Measurements from ENCODE around the gene WDFY3. TPM values are rescaled to one million over a fixed set of nuclear protein-coding genes. Genes with fewer than 3 reads are reported as not detected.

The WDFY3 gene
- polyA plus RNA-seq, 1 donor (not counting 4 experiments of a cell fraction or from before 2014, with no cell fraction given): 28.5 TPM

DNA sequence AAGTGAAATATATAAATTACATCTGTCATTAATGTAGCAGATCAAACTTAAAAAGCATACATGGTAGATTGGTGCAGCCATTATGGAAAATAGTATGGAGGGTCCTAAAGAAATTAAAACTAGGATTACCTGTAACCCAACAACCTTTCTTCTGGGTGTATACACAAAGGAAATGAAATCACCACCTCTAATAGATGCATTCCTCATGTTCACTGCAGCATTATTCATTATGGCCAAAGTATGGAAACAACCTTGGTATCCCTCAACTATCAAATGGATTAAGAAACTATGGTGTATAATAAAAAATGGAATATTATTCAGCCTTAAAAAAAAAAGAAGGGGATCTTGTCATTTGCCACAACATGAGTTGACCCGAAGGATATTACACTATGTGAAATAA, 13.7 kb downstream of the WDFY3 start:
- TF ChIP-seq, protein P1, sequence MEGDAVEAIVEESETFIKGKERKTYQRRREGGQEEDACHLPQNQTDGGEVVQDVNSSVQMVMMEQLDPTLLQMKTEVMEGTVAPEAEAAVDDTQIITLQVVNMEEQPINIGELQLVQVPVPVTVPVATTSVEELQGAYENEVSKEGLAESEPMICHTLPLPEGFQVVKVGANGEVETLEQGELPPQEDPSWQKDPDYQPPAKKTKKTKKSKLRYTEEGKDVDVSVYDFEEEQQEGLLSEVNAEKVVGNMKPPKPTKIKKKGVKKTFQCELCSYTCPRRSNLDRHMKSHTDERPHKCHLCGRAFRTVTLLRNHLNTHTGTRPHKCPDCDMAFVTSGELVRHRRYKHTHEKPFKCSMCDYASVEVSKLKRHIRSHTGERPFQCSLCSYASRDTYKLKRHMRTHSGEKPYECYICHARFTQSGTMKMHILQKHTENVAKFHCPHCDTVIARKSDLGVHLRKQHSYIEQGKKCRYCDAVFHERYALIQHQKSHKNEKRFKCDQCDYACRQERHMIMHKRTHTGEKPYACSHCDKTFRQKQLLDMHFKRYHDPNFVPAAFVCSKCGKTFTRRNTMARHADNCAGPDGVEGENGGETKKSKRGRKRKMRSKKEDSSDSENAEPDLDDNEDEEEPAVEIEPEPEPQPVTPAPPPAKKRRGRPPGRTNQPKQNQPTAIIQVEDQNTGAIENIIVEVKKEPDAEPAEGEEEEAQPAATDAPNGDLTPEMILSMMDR (optimal IDR thresholded peaks at IDR 0.05 in 1 of 3, IDR thresholded peaks at IDR 0.05 in 1 of 3, conservative IDR thresholded peaks at IDR 0.05 in 1 of 3; ENCODE audit: extremely low read depth in 1 of 3, insufficient read depth in 2 of 3, low read length in 3 of 3): no peak
- no peak for TF ChIP-seq EZH2 (IDR thresholded peaks at IDR 0.05; ENCODE audit: low read length)
- Histone ChIP-seq H3K4me1 (ENCODE audit: control insufficient read depth, extremely low read depth, insufficient read depth, low read length) (peaks cover 18% of the 10 kb centered on the region), H3K4me3 (ENCODE audit: control insufficient read depth in 2 of 3, extremely low read depth in 1 of 3, insufficient read depth in 2 of 3, low read depth in 1 of 3, low read length in 3 of 3) (no peak overlapping the region), H3K9ac (ENCODE audit: control insufficient read depth, extremely low read depth, insufficient read depth, low read length) (peak overlapping the region; percentile 49), H3K79me2 (ENCODE audit: control insufficient read depth, insufficient read depth, low read length) (peaks cover 81% of the 10 kb centered on the region), H2AFZ (ENCODE audit: control insufficient read depth, low read length) (no peak overlapping the region), H3K36me3 (ENCODE audit: control insufficient read depth in 2 of 2, extremely low read depth in 1 of 2, insufficient read depth in 2 of 2, low read length in 2 of 2) (no peaks in the 10 kb centered on the region), H3K9me1 (ENCODE audit: control insufficient read depth, extremely low read depth, insufficient read depth, low read length) (peaks cover 3% of the 10 kb centered on the region), H4K20me1 (ENCODE audit: control insufficient read depth, extremely low read depth, insufficient read depth, low read length) (no peaks in the 10 kb centered on the region), H3K9me3 (ENCODE audit: control insufficient read depth, low read depth, low read length) (no peaks in the 10 kb centered on the region), H3K4me2 (ENCODE audit: control insufficient read depth, extremely low read depth, insufficient read depth, low read depth, low read length) (peak overlapping the region; percentile 79), H3K27me3 (ENCODE audit: control insufficient read depth, extremely low read depth, insufficient read depth, low read length) (no peaks in the 10 kb centered on the region), H3K27ac (ENCODE audit: control insufficient read depth, insufficient read depth, low read length) (peak overlapping the region; percentile 84)
- DNase-seq (ENCODE audit: low read depth, low spot score) (no peak), FAIRE-seq (no peak)
- dilution Hi-C loops (cut with MboI; ENCODE audit: extremely low pct_ligation_motif_present, low sequenced_read_pairs): no loop called here

DNA sequence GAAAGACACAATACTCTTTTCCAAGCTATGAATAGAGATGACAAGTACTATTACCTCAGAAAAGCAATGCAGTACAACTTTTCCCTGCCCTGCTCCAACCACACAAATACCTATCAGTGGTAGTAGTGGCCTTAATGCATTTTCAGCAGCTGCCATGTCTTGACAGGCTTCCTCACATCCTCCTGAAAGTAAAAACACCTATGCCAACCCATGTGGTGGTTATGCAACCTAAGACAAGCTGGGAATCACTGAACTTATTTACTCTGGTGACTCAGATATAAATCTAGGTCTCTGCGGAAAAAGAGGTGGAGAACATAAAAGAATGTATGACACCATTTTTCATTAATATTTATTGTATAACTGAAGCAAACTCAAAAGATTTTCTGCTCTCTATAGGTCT, 14.5 kb downstream of the WDFY3 start:
- DNase-seq (ENCODE audit: low read depth, low spot score) (peak; percentile 91), FAIRE-seq (peak; percentile 96)
- Histone ChIP-seq H3K9ac (ENCODE audit: control insufficient read depth, extremely low read depth, insufficient read depth, low read length) (peak overlapping the region; percentile 50), H3K4me2 (ENCODE audit: control insufficient read depth, extremely low read depth, insufficient read depth, low read depth, low read length) (peak overlapping the region; percentile 79), H3K27me3 (ENCODE audit: control insufficient read depth, extremely low read depth, insufficient read depth, low read length) (no peaks in the 10 kb centered on the region), H3K9me3 (ENCODE audit: control insufficient read depth, low read depth, low read length) (no peaks in the 10 kb centered on the region), H3K4me1 (ENCODE audit: control insufficient read depth, extremely low read depth, insufficient read depth, low read length) (peaks cover 18% of the 10 kb centered on the region), H2AFZ (ENCODE audit: control insufficient read depth, low read length) (peak overlapping the region; percentile 20), H3K4me3 (ENCODE audit: control insufficient read depth in 2 of 3, extremely low read depth in 1 of 3, insufficient read depth in 2 of 3, low read depth in 1 of 3, low read length in 3 of 3) (no peak overlapping the region), H3K79me2 (ENCODE audit: control insufficient read depth, insufficient read depth, low read length) (peaks cover 77% of the 10 kb centered on the region), H3K36me3 (ENCODE audit: control insufficient read depth in 2 of 2, extremely low read depth in 1 of 2, insufficient read depth in 2 of 2, low read length in 2 of 2) (no peaks in the 10 kb centered on the region), H4K20me1 (ENCODE audit: control insufficient read depth, extremely low read depth, insufficient read depth, low read length) (no peaks in the 10 kb centered on the region), H3K9me1 (ENCODE audit: control insufficient read depth, extremely low read depth, insufficient read depth, low read length) (peaks cover 3% of the 10 kb centered on the region), H3K27ac (ENCODE audit: control insufficient read depth, insufficient read depth, low read length) (peak overlapping the region; percentile 84)
- TF ChIP-seq, protein P1 (optimal IDR thresholded peaks at IDR 0.05 in 1 of 3, IDR thresholded peaks at IDR 0.05 in 1 of 3, conservative IDR thresholded peaks at IDR 0.05 in 1 of 3; ENCODE audit: extremely low read depth in 1 of 3, insufficient read depth in 2 of 3, low read length in 3 of 3): no peak
- TF ChIP-seq EZH2 (IDR thresholded peaks at IDR 0.05; ENCODE audit: low read length): no peak
- dilution Hi-C loops (cut with MboI; ENCODE audit: extremely low pct_ligation_motif_present, low sequenced_read_pairs): no loop called here
